Measurements from ENCODE around the gene SPAG16.

DNA sequence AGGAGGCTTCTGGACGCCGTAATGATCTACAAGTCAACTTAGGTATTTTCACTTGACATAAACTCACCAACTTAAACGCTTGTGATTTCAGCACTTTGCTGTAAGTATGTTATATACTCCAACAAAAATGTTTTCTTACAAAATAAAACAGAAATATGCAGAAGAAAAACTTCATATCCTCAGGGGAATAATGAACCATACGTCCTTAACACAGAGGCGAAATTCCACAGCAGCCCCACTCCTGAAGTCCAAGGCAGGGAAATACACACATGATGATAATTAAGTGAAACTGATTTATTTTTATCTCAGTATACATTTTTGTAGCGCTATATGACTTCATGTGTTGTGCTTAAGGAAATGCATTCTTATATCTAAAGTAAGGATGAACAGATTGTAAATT lies 791.2 kb downstream of the SPAG16 start:
- TF ChIP-seq, protein P1, sequence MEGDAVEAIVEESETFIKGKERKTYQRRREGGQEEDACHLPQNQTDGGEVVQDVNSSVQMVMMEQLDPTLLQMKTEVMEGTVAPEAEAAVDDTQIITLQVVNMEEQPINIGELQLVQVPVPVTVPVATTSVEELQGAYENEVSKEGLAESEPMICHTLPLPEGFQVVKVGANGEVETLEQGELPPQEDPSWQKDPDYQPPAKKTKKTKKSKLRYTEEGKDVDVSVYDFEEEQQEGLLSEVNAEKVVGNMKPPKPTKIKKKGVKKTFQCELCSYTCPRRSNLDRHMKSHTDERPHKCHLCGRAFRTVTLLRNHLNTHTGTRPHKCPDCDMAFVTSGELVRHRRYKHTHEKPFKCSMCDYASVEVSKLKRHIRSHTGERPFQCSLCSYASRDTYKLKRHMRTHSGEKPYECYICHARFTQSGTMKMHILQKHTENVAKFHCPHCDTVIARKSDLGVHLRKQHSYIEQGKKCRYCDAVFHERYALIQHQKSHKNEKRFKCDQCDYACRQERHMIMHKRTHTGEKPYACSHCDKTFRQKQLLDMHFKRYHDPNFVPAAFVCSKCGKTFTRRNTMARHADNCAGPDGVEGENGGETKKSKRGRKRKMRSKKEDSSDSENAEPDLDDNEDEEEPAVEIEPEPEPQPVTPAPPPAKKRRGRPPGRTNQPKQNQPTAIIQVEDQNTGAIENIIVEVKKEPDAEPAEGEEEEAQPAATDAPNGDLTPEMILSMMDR (conservative IDR thresholded peaks at IDR 0.05; ENCODE audit: low read depth, low read length) = no peak
- no peak for TF ChIP-seq EZH2phosphoT487 (IDR thresholded peaks at IDR 0.05; ENCODE audit: borderline replicate concordance, low read length)
